Measurements from ENCODE around the gene ATP7B. TPM values are rescaled to one million over a fixed set of nuclear protein-coding genes. Genes with fewer than 3 reads are reported as not detected.

Gene ATP7B
- total RNA-seq, 2 donors from 2014 or later: 2.3 to 3.0 TPM

GRCh38 chr13:51961493-51962403 lies 49.5 kb downstream of the ATP7B start:
- no peak overlapping the region for H3K27ac Mint-ChIP-seq
- H3K27me3 Mint-ChIP-seq (ENCODE audit: low read depth): peaks cover 5% of the 10 kb centered on the region
- no peak overlapping the region for H3K4me3 Mint-ChIP-seq
- H3K36me3 Mint-ChIP-seq (ENCODE audit: insufficient read depth in 2 of 2): no peaks in the 10 kb centered on the region
- DNase-seq (no peak), ATAC-seq (replicated peaks in 1 of 2) (no peak)
- H3K4me1 Mint-ChIP-seq (ENCODE audit: low read depth): peaks cover 21% of the 10 kb centered on the region
- H3K9me3 Mint-ChIP-seq: no peaks in the 10 kb centered on the region

- ATAC-seq (replicated peaks in 1 of 2) (no peak), DNase-seq (no peak)
- H3K9me3 Mint-ChIP-seq: no peaks in the 10 kb centered on the region
- H3K27me3 Mint-ChIP-seq (ENCODE audit: low read depth): peaks cover 5% of the 10 kb centered on the region
- no peak overlapping the region for H3K27ac Mint-ChIP-seq
- peaks cover 20% of the 10 kb centered on the region for H3K4me1 Mint-ChIP-seq (ENCODE audit: low read depth)
- H3K36me3 Mint-ChIP-seq (ENCODE audit: insufficient read depth in 2 of 2): no peaks in the 10 kb centered on the region
- no peak overlapping the region for H3K4me3 Mint-ChIP-seq
Measured at GRCh38 chr13:51960766-51961165, 50.5 kb downstream of the ATP7B start.

GRCh38 chr13:51959773-51960172 lies 51.5 kb downstream of the ATP7B start:
- peaks cover 14% of the 10 kb centered on the region for H3K4me1 Mint-ChIP-seq (ENCODE audit: low read depth)
- no peaks in the 10 kb centered on the region for H3K9me3 Mint-ChIP-seq
- H3K4me3 Mint-ChIP-seq: no peak overlapping the region
- peak; percentile 24 to 41 for ATAC-seq (replicated peaks in 1 of 2)
- H3K27me3 Mint-ChIP-seq (ENCODE audit: low read depth): no peaks in the 10 kb centered on the region
- H3K27ac Mint-ChIP-seq: no peak overlapping the region
- no peak for DNase-seq
- no peaks in the 10 kb centered on the region for H3K36me3 Mint-ChIP-seq (ENCODE audit: insufficient read depth in 2 of 2)

- Mint-ChIP-seq H3K9me3 (no peaks in the 10 kb centered on the region), H3K4me3 (no peak overlapping the region), H3K27ac (no peak overlapping the region), H3K4me1 (ENCODE audit: low read depth) (peaks cover 14% of the 10 kb centered on the region), H3K27me3 (ENCODE audit: low read depth) (no peaks in the 10 kb centered on the region), H3K36me3 (ENCODE audit: insufficient read depth in 2 of 2) (no peaks in the 10 kb centered on the region)
- DNase-seq (no peak), ATAC-seq (replicated peaks in 1 of 2) (no peak)
Measured at GRCh38 chr13:51958217-51958547, 53.1 kb downstream of the ATP7B start.

GRCh38 chr13:51957377-51958216 lies 53.7 kb downstream of the ATP7B start:
- Mint-ChIP-seq H3K36me3 (ENCODE audit: insufficient read depth in 2 of 2) (no peaks in the 10 kb centered on the region), H3K4me3 (no peak overlapping the region), H3K9me3 (no peaks in the 10 kb centered on the region), H3K27me3 (ENCODE audit: low read depth) (no peaks in the 10 kb centered on the region), H3K27ac (no peak overlapping the region), H3K4me1 (ENCODE audit: low read depth) (peaks cover 14% of the 10 kb centered on the region)
- ATAC-seq (replicated peaks in 1 of 2) (peak in 1 of 2 donors; percentile 60), DNase-seq (no peak)

GRCh38 chr13:51956717-51957116 lies 54.5 kb downstream of the ATP7B start:
- DNase-seq (no peak), ATAC-seq (replicated peaks in 1 of 2) (no peak)
- Mint-ChIP-seq H3K4me1 (ENCODE audit: low read depth) (peaks cover 21% of the 10 kb centered on the region), H3K27ac (no peak overlapping the region), H3K9me3 (no peaks in the 10 kb centered on the region), H3K4me3 (no peak overlapping the region), H3K36me3 (ENCODE audit: insufficient read depth in 2 of 2) (no peaks in the 10 kb centered on the region), H3K27me3 (ENCODE audit: low read depth) (no peaks in the 10 kb centered on the region)

- H3K4me3 Mint-ChIP-seq: no peak overlapping the region
- H3K27ac Mint-ChIP-seq: no peak overlapping the region
- DNase-seq: no peak
- peaks cover 1% of the 10 kb centered on the region in 2 donors for H3K36me3 Mint-ChIP-seq (ENCODE audit: insufficient read depth in 2 of 2)
- H3K4me1 Mint-ChIP-seq (ENCODE audit: low read depth): peaks cover 28% of the 10 kb centered on the region
- no peaks in the 10 kb centered on the region for H3K9me3 Mint-ChIP-seq
- ATAC-seq (replicated peaks in 1 of 2): no peak
- H3K27me3 Mint-ChIP-seq (ENCODE audit: low read depth): no peaks in the 10 kb centered on the region
Measured at GRCh38 chr13:51955816-51956603, 55.2 kb downstream of the ATP7B start.

GRCh38 chr13:51955281-51955771 lies 55.9 kb downstream of the ATP7B start:
- ATAC-seq (replicated peaks in 1 of 2): no peak
- Mint-ChIP-seq H3K9me3 (peaks cover 4% of the 10 kb centered on the region in 2 donors), H3K4me3 (no peak overlapping the region), H3K27me3 (ENCODE audit: low read depth) (no peaks in the 10 kb centered on the region), H3K36me3 (ENCODE audit: insufficient read depth in 2 of 2) (peaks cover 2 to 6% of the 10 kb centered on the region in 2 donors), H3K4me1 (ENCODE audit: low read depth) (peaks cover 35% of the 10 kb centered on the region), H3K27ac (no peak overlapping the region)
- no peak for DNase-seq

GRCh38 chr13:51953347-51954195 lies 57.7 kb downstream of the ATP7B start:
- DNase-seq (no peak), ATAC-seq (replicated peaks in 1 of 2) (no peak)
- Mint-ChIP-seq H3K36me3 (ENCODE audit: insufficient read depth in 2 of 2) (peaks cover 2 to 6% of the 10 kb centered on the region in 2 donors), H3K9me3 (peaks cover 4 to 5% of the 10 kb centered on the region in 2 donors), H3K27me3 (ENCODE audit: low read depth) (no peaks in the 10 kb centered on the region), H3K27ac (no peak overlapping the region), H3K4me3 (no peak overlapping the region), H3K4me1 (ENCODE audit: low read depth) (peaks cover 31% of the 10 kb centered on the region)

GRCh38 chr13:51950722-51951121 lies 60.5 kb downstream of the ATP7B start:
- Mint-ChIP-seq H3K4me3 (peak overlapping the region; percentile 15 to 29), H3K27me3 (ENCODE audit: low read depth) (no peaks in the 10 kb centered on the region), H3K27ac (peak overlapping the region; percentile 36), H3K4me1 (ENCODE audit: low read depth) (peaks cover 24% of the 10 kb centered on the region), H3K9me3 (peaks cover 4 to 5% of the 10 kb centered on the region in 2 donors), H3K36me3 (ENCODE audit: insufficient read depth in 2 of 2) (peaks cover 2 to 6% of the 10 kb centered on the region in 2 donors)
- peak in 1 of 2 donors; percentile 9 for DNase-seq
- peak; percentile 53 to 65 for ATAC-seq (replicated peaks in 1 of 2)

- no peak for DNase-seq
- H3K4me3 Mint-ChIP-seq: no peak overlapping the region
- H3K27me3 Mint-ChIP-seq (ENCODE audit: low read depth): no peaks in the 10 kb centered on the region
- H3K27ac Mint-ChIP-seq: no peak overlapping the region
- H3K4me1 Mint-ChIP-seq (ENCODE audit: low read depth): peaks cover 49% of the 10 kb centered on the region
- H3K9me3 Mint-ChIP-seq: peaks cover 4 to 5% of the 10 kb centered on the region in 2 donors
- ATAC-seq (replicated peaks in 1 of 2): no peak
- H3K36me3 Mint-ChIP-seq (ENCODE audit: insufficient read depth in 2 of 2): peaks cover 2 to 6% of the 10 kb centered on the region in 2 donors
Measured at GRCh38 chr13:51946163-51946669, 65.0 kb downstream of the ATP7B start.

- H3K36me3 Mint-ChIP-seq (ENCODE audit: insufficient read depth in 2 of 2): no peaks in the 10 kb centered on the region
- ATAC-seq (replicated peaks in 1 of 2) (no peak), DNase-seq (no peak)
- no peak overlapping the region for H3K4me3 Mint-ChIP-seq
- H3K27me3 Mint-ChIP-seq (ENCODE audit: low read depth): no peaks in the 10 kb centered on the region
- no peak overlapping the region for H3K27ac Mint-ChIP-seq
- H3K9me3 Mint-ChIP-seq: peaks cover 0 to under 1% of the 10 kb centered on the region in 2 donors
- H3K4me1 Mint-ChIP-seq (ENCODE audit: low read depth): peaks cover 39% of the 10 kb centered on the region
Measured at GRCh38 chr13:51945149-51945548, 66.1 kb downstream of the ATP7B start.
